IPS-18c (cell line): ENCODE data around the gene TM9SF1.
"Not testable (repeated sequence)": the region's sequence is repeated elsewhere in the genome, so short reads cannot be mapped to it uniquely, and the experiment has no call there.

Experiments
- H3K4me3 ChIP-seq: 2 replicates; pipeline ENCODE4 v1.7.0; 2013; ENCODE audit warnings: low read depth, mild to moderate bottlenecking, low read length, moderate library complexity; ENCODE audit not compliant: insufficient read depth
- H3K9me3 ChIP-seq: one replicate; pipeline ENCODE4 v1.6.1; 2013; ENCODE audit warnings: mild to moderate bottlenecking, low read length, moderate library complexity; ENCODE audit not compliant: control insufficient read depth, insufficient read depth

TM9SF1 gene

DNA sequence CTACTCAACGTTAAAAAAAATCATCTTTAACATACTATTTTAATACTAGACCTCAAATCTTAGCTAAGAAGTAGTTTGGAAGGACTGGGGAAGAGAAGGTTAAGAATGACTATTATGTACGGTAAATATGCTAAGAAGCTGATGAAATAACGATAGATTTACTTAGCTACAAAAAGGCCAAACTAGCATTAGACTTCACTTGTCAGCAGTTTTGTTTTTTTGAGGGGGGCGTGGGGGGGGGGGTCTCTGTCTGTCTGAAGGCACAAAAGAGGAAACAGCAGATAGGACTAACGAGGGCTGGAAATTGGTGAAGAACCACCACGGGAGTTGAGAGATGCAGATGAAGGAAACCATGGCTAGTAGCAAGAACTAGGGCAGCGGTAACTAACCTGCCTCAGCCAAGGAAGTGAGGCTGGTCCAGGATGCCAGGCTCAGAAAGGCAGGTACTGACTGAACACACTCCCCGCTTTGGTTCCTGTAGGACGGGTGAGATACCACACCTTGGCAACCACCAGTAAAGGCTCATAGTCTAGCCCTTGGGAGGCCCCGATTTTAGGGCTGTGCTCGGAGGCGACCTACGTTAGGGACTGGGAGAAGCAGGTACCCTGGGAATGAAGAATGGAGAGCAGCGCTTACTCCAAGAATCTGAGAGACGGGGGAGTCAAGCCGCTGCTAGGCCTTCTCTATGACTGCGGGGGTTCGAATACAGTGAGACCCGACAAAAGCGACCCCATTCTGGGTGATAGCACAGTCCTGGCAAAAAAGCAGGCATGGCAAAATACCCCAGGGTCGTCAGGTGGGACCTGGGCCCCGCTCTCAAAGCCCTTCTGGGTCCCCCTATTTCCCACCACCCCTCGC is 36.3 kb upstream of the TM9SF1 start:
- H3K4me3 ChIP-seq = peak overlapping the region; percentile 97
- no peaks in the 10 kb centered on the region for H3K9me3 ChIP-seq

DNA sequence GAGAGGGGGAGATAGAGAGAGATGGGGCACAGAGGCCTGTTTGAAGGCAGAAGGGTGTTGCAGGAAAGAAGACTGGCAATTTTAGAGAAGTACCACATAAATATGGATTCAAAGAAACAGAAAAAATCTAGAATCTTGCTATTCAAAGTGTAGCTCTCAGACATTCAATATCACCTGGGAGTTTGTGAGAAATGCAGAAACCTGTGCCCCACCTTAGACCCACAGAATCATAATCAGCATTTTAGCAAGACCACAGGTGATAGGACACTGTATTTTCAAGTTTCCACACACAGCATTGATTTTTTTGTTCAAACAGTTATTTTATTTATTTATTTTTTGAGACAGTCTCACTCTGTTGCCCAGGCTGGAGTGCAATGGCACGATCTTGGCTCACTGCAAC is 33.7 kb upstream of the TM9SF1 start:
- H3K9me3 ChIP-seq = no peaks in the 10 kb centered on the region
- H3K4me3 ChIP-seq = no peak overlapping the region

DNA sequence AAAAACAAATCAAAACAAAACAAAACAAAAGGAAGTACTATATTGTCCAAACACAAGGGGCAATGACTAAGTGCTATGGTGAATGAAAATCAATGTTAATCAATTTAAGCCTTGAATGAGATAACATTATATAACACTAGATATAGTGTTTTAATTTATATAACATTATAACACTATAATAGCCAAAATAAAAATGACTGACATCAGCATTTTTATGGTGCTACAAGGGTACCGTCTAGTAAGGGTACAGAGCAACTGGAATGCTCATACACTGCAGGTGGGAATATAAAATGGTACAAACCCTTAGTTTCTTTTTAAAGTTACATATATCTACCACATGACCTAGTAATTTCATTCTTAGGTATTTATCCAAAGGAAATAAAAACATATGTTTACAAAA is 31.2 kb upstream of the TM9SF1 start:
- H3K9me3 ChIP-seq = no peaks in the 10 kb centered on the region
- H3K4me3 ChIP-seq = no peak overlapping the region

DNA sequence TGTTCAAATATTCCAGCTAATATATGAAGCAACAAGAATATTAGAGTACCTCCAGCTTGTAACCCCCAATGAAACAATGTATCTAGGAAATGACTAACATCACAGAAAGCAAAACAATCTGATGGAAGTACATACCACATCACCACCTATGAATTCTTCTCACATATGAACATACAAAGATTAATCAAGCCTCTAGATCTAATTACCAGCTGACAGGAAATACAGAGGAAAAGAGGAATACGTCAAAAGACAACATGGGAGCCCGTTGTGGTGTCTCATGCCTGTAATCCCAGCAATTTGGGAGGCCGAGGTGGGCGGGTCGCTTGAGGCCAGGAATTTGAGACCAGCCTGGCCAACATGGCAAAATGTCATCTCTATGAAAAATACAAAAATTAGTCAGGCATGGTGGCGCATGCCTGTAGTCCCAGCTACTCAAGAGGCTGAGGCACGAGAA is 29.4 kb upstream of the TM9SF1 start:
- Histone ChIP-seq H3K4me3 (no peak overlapping the region), H3K9me3 (no peaks in the 10 kb centered on the region)

DNA sequence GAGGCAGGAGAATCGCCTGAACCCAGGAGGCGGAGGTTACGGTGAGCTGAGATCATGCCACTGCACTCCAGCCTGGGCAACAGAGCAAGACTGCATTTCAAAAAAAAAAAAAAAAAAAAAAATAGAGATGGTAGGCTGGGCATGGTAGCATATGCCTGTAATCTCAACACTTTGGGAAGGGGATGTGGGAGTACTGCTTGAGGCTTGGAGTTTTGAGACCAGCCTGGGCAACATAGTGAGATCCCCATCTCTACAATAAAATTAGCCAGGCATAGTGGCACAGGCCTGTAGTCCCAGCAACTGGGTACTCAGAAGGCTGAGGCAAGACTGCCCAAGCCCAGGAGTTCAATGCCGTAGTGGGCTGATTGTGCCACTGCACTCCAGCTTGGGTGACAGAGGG is 27.7 kb upstream of the TM9SF1 start:
- H3K4me3 ChIP-seq, H3K9me3 ChIP-seq: not testable (repeated sequence)

DNA sequence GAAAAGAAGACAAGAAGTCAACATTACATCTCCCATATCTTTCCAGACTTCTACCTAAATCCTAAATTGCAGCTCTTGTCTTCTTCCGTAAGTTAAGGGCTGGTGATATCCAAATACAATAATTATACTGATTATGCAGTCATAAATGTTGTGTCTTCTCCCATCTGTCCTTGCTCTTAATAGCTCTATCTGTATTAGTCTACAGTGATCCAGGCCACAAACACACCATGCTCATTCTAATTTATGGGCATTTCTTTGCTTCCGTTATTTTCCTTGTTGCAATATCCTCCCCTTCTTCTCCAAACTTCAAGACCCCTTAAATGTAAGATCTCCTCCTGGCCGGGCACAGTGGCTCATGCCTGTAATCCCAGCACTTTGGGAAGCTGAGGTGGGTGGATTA is 24.3 kb upstream of the TM9SF1 start:
- H3K9me3 ChIP-seq = no peaks in the 10 kb centered on the region

DNA sequence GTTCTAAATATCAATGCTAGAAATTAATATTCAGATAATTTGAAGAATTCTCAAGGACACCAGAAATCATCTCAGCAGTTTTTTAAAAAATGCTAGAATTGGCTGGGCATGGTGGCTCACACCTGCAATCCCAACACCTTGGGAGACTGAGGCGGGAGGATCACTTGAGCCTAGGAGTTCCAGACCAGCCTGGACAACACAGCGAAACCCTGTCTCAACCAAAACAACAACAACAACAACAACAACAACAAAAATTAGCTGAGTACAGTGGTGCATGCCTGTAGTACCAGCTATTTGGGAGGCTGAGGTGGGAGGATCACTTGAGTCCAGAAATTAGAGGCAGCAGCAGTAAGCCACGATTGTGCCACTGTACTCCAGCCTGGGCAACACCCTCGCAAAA is 23.8 kb upstream of the TM9SF1 start:
- no peak overlapping the region for H3K4me3 ChIP-seq
- H3K9me3 ChIP-seq = no peaks in the 10 kb centered on the region

More for the DNA sequence above, 24.3 kb upstream of the TM9SF1 start:
- H3K4me3 ChIP-seq = no peak overlapping the region

DNA sequence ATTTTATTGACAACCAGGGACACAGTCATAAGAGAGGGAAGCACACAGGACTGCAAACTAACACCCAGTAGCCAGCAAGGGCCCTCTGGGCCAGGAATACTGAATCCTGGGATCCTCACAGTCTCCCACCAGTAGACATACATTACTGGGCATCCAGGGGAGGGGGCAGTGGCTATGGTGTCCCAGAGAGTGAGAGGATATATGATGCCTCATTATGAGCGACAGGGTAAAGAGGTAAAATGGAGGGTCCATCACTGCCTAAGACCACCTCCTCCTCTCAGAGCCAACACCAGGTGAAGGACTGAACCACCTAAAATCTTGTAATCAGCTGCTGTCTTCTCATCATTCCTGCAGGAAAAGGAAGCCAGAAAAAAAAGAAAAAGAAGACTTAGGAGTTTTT is 21.6 kb upstream of the TM9SF1 start:
- not testable (repeated sequence) for H3K4me3 ChIP-seq, H3K9me3 ChIP-seq

DNA sequence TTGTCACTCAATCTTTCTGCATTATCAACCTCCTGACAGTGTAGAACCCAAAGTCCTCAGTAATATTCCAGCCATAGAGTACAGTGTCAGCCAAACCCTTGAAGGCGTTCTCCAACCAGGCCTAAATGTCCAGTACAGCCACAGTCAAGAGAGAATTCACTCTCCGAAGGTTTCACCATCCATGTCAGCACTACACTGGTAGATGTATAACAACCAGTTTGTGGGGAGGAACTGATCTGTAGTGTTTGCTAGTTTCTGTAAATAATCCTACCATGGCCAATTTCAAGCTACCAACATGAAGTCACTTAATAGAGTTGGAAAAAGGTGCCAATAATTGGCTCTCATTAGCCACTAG is 21.1 kb upstream of the TM9SF1 start:
- Histone ChIP-seq H3K4me3 (no peak overlapping the region), H3K9me3 (no peaks in the 10 kb centered on the region)

DNA sequence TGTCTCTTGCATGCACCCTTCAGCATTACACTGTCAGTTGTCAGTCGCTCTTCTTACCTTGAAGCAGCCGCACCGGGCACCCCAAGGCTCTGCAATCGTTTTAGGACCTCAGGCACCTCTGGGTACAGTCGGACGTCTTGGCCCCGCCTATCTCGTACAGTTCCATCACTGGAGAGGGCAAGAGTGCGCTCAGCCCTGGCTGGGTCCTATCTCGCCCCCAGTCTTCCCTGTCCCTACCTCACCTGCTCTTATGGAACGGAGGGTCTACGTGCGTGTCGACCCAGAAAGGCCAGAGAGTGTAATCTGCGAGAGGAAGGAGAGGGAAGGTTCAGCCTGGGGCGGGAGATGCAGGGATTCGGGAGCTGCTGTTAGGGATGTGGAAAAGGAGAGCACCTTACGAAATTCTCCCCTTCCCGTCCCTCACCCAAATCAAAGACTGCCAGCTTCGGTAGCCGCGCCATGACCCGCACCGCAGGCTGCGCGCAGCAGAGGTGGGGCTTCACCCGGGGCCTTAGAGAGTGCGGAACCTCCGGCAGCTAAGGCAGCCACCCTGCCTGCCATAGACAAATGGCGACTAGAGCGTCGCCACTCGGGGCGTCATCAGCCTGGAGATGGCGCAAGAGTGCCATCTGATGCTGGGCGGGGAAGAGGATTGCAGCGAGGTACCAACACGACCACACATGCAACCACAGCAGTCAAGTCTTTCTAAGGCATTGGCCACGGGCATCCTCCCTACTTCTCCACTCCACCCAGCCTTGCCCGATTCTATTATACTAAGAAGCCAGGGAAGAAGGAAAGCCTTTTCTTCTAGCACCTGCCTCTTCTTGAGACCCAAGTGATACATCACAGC is 20.5 kb upstream of the TM9SF1 start, which contains the start of gene MDP1:
Gene MDP1, minus strand, starts transcription at position 572 of the 850 bp plus-strand sequence. Its CDS starts 111 bp downstream, at position 461.
- peak within 1 kb of the TSS; percentile 94 for H3K4me3 ChIP-seq

DNA sequence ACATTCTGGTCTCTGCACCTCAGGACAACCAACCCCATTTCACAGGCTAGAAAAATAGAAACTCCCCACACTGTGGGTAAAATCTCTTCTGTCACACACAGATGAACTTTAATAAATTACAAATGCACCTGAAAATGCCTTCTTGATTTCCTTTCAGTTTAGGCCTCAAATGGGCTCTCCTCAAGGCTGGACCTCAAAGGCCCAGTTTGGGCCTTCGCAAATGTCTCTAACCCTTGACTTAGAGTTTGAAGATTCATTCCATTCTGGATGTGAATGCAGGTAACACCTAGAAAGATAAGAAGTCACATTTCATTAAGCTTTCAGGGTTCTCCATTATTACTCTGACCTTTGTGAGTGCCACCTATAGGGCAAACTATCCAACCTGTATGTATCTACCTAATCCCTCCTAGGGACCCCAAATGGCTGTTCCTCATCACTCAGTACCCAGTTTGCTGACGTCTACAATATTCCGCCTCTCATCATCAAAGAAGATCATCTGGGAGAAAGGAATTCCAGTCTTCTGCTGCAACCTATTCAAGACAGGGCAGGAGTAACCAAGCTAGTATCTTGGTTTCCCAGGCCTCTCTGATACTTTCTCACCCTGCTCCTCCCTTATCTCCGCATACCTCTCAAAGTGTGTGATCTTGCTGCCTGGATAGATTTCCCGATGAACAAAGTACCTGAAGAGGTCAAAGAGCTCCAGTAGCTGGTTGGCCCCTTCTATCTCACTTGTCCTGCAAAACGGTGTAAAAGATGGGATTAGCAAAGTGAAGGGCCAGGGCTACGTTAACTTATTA is 18.8 kb upstream of the TM9SF1 start:
- Histone ChIP-seq H3K4me3 (peak overlapping the region; percentile 51), H3K9me3 (no peaks in the 10 kb centered on the region)

More for the DNA sequence above, 20.5 kb upstream of the TM9SF1 start, which contains the start of gene MDP1:
- H3K9me3 ChIP-seq = no peaks in the 10 kb centered on the region

DNA sequence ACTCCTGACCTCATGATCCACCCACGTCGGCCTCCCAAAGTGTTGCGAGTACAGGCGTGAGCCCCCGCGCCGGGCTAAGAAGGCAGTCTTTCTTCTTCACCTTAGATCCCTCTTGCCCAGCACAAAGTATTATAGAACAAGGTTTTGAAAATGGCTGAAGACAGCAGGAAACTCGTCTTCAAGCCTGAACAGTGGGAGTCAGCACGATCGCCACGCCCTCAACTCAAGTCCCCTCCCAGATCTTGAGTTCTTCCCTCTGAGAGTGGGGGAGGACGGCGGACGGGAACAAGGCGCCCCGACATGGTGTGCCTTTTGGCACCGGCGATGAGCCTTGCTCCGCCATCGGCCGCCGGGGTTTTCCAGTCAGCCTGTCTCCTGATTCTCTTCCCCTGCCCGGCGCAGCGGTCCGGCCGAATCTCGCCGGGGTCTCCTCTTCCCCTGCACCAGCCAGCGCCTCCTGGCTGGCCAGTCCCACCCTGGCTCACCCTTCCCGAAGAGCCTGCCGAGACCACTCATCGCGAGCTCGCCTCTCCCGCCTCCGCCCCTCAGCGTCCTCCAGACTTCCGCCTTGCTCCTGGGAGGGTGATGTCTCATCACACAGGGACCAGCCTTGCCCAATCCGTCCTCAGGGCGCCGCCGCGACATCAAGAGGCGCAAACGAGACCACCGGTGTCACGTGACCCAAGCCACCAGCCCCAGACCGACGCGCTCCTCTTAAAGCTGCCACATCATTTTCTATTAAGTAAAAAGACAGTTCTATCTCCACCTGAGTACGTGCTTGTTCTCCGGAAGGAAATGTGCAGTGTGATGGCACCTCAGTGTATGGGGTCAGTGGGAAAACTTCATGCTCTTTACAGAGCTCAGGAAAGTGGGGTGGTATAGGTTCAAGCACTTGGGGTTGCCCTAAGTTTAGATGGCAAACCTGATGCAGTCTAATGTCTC is 18.0 kb upstream of the TM9SF1 start, which contains the start of gene CHMP4A:
Gene CHMP4A, minus strand, starts transcription at position 565 of the 942 bp plus-strand sequence. Its CDS starts 49 bp downstream, at position 516.
- H3K4me3 ChIP-seq = peak within 1 kb of the TSS; percentile 95
- no peaks in the 10 kb centered on the region for H3K9me3 ChIP-seq

DNA sequence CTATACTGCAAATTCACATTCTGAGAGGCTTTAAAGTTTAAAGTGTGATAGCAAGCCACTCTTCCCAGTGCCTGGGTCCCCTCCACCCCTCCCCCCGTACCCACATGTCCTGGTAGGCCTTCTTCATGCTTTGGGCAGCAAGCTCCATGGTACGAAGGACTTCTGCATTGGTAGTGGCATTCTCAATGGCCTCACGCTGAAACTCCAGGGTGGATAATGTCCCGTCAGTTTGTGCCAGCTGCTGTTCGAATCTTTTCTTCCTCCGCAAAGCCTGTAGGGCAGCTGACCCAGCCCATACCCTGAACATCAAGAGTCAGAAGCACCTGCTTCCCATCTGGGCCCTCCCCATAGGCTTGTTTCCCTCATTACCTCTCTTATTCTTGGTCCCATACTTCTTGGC is 16.1 kb upstream of the TM9SF1 start:
- Histone ChIP-seq H3K9me3 (no peaks in the 10 kb centered on the region), H3K4me3 (no peak overlapping the region)

DNA sequence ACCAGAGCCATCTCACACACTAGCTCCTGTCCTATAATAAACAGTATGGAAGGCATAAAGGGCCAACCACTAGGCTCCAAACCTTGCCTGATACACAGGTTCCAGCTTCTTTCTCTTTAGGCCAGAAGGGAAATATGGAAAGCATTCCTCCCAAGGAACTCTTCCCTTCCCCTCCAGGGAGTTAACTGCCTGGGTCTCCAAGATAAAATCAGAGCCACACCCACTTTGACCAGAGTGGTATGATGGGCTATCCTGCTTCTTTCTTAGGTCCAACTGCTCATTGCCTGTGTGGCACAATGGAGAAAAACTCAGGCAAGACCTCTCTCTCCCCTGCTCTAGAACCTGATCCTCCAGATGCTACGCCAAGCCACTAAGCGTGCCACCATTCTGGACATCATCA is 12.4 kb upstream of the TM9SF1 start:
- Histone ChIP-seq H3K9me3 (no peaks in the 10 kb centered on the region), H3K4me3 (no peak overlapping the region)

DNA sequence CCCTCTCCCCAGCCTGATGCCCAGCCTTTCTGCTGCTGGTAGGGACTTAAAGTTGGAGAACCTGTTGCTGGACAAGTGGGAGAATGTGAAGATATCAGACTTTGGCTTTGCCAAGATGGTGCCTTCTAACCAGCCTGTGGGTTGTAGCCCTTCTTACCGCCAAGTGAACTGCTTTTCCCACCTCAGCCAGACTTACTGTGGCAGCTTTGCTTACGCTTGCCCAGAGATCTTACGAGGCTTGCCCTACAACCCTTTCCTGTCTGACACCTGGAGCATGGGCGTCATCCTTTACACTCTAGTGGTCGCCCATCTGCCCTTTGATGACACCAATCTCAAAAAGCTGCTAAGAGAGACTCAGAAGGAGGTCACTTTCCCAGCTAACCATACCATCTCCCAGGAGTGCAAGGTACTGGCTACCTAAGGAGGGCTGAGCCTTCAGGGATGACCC is 11.9 kb upstream of the TM9SF1 start:
- Histone ChIP-seq H3K9me3 (no peaks in the 10 kb centered on the region), H3K4me3 (no peak overlapping the region)
